Measurements from ENCODE around the gene PIAS1.

The PIAS1 gene

DNA sequence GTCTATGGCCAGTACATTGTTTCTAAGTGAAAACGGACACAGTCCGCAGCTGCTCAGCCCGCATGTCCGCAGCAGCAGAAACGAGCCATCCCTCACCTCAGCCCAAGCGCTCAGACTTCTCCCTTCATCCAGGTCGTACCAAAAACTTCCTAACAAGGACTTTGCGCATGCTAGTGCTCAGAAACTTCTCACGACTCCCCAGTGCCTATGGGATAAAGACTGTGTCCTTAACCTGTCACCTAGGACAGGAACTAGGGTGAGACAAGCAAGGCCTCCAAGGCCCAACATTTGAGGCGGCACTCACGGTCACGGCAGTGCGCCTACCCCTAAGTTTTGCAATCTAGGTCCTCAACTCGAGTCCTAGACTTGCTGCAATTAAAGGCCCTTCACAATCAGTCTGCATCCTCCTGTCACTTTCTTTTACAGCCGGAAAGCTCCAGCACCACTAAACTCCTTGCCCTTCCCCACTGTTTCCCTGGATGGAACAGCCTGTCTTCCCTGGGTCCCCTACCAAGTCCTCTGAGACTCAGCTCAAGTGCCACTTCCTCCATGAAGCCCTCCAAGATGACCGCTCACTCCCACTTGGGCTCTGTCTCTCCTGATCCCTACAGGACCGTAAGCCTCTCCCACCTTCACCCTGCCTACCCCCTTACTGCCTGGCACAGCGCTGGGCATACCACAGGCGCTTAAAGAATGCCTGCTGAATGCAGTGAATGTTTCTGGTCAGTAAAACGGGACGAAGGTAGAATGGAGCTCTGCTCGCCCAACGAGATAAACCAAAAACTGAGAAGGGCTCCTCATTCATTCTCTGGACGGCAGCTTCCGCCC lies 174.2 kb downstream of the PIAS1 start:
- DNase-seq (ENCODE audit: extremely low spot score) = no peak
- POLR2A ChIA-PET = no interaction called here
- TF ChIP-seq, protein P1, sequence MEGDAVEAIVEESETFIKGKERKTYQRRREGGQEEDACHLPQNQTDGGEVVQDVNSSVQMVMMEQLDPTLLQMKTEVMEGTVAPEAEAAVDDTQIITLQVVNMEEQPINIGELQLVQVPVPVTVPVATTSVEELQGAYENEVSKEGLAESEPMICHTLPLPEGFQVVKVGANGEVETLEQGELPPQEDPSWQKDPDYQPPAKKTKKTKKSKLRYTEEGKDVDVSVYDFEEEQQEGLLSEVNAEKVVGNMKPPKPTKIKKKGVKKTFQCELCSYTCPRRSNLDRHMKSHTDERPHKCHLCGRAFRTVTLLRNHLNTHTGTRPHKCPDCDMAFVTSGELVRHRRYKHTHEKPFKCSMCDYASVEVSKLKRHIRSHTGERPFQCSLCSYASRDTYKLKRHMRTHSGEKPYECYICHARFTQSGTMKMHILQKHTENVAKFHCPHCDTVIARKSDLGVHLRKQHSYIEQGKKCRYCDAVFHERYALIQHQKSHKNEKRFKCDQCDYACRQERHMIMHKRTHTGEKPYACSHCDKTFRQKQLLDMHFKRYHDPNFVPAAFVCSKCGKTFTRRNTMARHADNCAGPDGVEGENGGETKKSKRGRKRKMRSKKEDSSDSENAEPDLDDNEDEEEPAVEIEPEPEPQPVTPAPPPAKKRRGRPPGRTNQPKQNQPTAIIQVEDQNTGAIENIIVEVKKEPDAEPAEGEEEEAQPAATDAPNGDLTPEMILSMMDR (IDR thresholded peaks at IDR 0.05; ENCODE audit: control extremely low read depth, extremely low read depth, low read depth, missing control alignments) = no peak
- CTCF ChIA-PET = interaction anchor here (1.2 to 5.0 kb wide), 5 partner anchors 9 to 391 kb away, joined by 3 to 29 read pairs (median 5); no protein-coding TSS in a partner anchor

GRCh38 chr15:68228971-68229385 lies 174.9 kb downstream of the PIAS1 start:
- ChIA-PET CTCF (interaction anchor here (1.2 to 5.0 kb wide), 5 partner anchors 10 to 391 kb away, joined by 3 to 29 read pairs (median 5); no protein-coding TSS in a partner anchor), POLR2A (interaction anchor here (0.6 kb wide), 1 partner anchor 34 kb away, joined by 3 read pairs; no protein-coding TSS in a partner anchor)
- peak; percentile 33 for DNase-seq (ENCODE audit: extremely low spot score)
- TF ChIP-seq, protein P1 (IDR thresholded peaks at IDR 0.05; ENCODE audit: control extremely low read depth, extremely low read depth, low read depth, missing control alignments) = no peak

DNA sequence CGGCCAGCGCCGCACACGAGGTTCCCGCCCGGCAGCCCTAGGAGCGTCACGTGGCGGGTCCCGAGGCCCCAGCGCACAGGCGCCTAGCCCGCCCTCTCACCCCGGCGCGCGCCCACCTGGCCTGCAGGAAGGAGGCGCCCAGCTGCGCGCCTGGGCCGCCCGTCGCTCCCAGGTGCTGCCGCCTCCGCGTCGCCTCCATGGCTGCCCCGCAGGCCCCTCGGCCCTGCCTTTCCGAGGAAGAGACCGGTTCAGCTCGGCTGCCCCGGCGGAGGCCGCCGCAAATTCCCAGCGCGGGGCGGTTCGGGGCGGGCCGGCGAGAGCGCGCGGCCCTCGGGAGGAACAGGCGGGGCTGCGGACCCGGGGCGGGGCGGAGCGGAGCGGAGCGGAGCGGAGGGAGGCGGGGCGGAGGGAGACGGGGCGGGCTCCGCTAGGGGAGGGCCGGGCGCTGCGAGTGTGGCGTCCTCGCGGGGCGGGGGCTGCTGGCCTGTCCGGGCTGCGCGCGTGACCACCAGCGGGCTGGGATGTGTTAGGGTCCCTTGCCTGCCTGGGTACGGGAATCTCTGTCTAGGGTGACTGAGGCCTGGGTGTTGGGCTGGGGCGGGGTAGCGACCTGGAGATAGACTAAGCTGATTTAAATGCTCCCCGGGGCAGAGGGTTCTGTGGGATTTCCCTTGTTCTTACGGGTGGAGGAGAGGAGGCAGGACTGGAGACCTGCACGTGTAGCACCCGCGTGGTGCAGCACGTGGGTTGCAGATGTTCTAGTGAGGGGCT lies 175.5 kb downstream of the PIAS1 start, which contains the start of gene CLN6:
CLN6 (minus strand) TSS at position 343 of the 771 bp plus-strand sequence; CDS start at position 199, 144 bp downstream.
- peak; percentile 95 for DNase-seq (ENCODE audit: extremely low spot score)
- POLR2A ChIA-PET = interaction anchor here (0.6 kb wide), 1 partner anchor 35 kb away, joined by 3 read pairs; no protein-coding TSS in a partner anchor
- CTCF ChIA-PET = interaction anchor here (1.2 to 5.0 kb wide), 6 partner anchors 10 to 392 kb away, joined by 3 to 29 read pairs (median 4); no protein-coding TSS in a partner anchor
- TF ChIP-seq, protein P1 (IDR thresholded peaks at IDR 0.05; ENCODE audit: control extremely low read depth, extremely low read depth, low read depth, missing control alignments) = no peak

DNA sequence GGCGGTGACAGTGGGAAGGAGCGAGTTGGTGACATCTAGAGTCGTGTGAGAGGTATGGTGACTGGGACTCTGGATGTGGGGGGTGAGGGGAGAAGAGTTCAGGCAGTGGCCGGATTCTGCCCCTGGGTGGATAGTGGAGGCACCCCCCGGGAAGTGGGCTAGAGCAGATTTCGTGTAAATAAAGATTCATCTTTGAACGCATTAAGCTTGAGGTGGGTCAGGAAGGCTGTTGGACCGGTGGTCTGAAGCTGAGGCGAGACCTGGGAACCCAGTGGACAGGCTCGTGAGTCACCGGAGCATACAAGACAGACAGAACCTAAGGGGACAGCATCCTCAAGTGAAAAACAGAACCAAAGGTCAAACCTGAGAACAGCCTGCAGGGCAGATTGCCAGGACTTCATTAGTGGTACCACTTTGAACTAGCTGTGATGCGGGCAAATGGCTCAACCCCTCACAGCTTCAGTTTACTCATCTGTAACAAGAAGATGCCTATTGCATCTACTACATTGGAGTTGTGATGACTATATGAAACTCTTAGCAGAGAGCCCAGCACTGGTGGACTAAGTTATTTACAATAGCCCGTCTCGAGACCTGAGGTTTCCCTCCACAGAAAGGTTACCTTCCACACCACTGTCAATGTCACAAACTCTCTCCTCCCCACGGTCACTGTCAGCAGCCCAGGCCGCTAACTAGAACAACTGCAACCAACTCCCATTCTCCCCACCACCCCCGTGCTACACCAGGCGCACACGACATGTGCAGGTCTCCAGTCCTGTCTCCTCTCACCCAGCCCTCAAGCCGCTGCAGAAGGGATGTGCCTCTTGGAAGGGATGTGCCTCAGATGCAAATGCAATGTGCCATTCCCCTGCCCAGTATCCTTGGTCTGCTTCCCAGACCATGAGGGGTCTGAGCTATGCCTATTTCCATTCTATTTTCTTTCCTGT lies 176.3 kb downstream of the PIAS1 start:
- DNase-seq (ENCODE audit: extremely low spot score) = no peak
- CTCF ChIA-PET = interaction anchor here (2.1 to 5.0 kb wide), 3 partner anchors 20 to 76 kb away, joined by 4 to 29 read pairs (median 25); no protein-coding TSS in a partner anchor
- TF ChIP-seq, protein P1 (IDR thresholded peaks at IDR 0.05; ENCODE audit: control extremely low read depth, extremely low read depth, low read depth, missing control alignments) = no peak
- POLR2A ChIA-PET = no interaction called here

- ChIA-PET POLR2A (no interaction called here), CTCF (interaction anchor here (1.2 to 4.6 kb wide), 4 partner anchors 10 to 75 kb away, joined by 3 to 25 read pairs (median 6); no protein-coding TSS in a partner anchor)
- DNase-seq (ENCODE audit: extremely low spot score) = no peak
- TF ChIP-seq, protein P1 (IDR thresholded peaks at IDR 0.05; ENCODE audit: control extremely low read depth, extremely low read depth, low read depth, missing control alignments) = no peak
Measured at GRCh38 chr15:68231102-68231818, 177.1 kb downstream of the PIAS1 start.

All from GM10248 (cell line).